ENCODE measurements around the gene ADARB1.

- TF ChIP-seq EP300 (IDR thresholded peaks at IDR 0.05) (no peak), CTCF (IDR thresholded peaks at IDR 0.05) (no peak)
These were observed 186.7 kb downstream of the ADARB1 start for GRCh38 chr21:45261093-45261492.
